ENCODE results near the gene WIPF1.

GRCh38 chr2:174621323-174621722, 23.7 kb upstream of the WIPF1 start:
- TF ChIP-seq, protein P1, sequence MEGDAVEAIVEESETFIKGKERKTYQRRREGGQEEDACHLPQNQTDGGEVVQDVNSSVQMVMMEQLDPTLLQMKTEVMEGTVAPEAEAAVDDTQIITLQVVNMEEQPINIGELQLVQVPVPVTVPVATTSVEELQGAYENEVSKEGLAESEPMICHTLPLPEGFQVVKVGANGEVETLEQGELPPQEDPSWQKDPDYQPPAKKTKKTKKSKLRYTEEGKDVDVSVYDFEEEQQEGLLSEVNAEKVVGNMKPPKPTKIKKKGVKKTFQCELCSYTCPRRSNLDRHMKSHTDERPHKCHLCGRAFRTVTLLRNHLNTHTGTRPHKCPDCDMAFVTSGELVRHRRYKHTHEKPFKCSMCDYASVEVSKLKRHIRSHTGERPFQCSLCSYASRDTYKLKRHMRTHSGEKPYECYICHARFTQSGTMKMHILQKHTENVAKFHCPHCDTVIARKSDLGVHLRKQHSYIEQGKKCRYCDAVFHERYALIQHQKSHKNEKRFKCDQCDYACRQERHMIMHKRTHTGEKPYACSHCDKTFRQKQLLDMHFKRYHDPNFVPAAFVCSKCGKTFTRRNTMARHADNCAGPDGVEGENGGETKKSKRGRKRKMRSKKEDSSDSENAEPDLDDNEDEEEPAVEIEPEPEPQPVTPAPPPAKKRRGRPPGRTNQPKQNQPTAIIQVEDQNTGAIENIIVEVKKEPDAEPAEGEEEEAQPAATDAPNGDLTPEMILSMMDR (IDR thresholded peaks at IDR 0.05; ENCODE audit: borderline replicate concordance, extremely low read depth, low read length, poor library complexity, severe bottlenecking), result no peak
- TF ChIP-seq EZH2 (IDR thresholded peaks at IDR 0.05; ENCODE audit: borderline replicate concordance, low read depth, low read length, severe bottlenecking), result no peak
